Kidney epithelial cell (primary cell): ENCODE measurements around the gene TTC14. TPM values are rescaled to one million over a fixed set of nuclear protein-coding genes. Genes with fewer than 3 reads are reported as not detected.
"Not testable (repeated sequence)": the region's sequence is repeated elsewhere in the genome, so short reads cannot be mapped to it uniquely, and the experiment has no call there.

ENCODE experiments used
- DNase-seq: peaks from one replicate; pipeline ENCODE4 v3.0.0-alpha.2; 2010; ENCODE audit warnings: low read depth
- H3K27me3 ChIP-seq: 2 replicates; pipeline ENCODE4 v1.6.0; 2011; ENCODE audit warnings: low read length; ENCODE audit not compliant: control insufficient read depth, insufficient read depth
- H3K36me3 ChIP-seq: 2 replicates; pipeline ENCODE4 v1.5.1; 2011; ENCODE audit warnings: low read length; ENCODE audit not compliant: control insufficient read depth, insufficient read depth
- H3K4me3 ChIP-seq: 2 replicates; pipeline ENCODE4 v1.5.1; 2011; ENCODE audit warnings: low read depth, mild to moderate bottlenecking, control low read depth, low read length
- total RNA-seq: library from RNA; depleted of rRNA; stranded (reverse); fragments of >200 nt; gene quantifications from 2 replicates; pipeline ENCODE4 v1.2.3, GENCODE V29; 2015
- TF ChIP-seq, protein P1 (sequence below): IDR thresholded peaks from 2 replicates; pipeline ENCODE4 v1.5.1; 2011; ENCODE audit warnings: mild to moderate bottlenecking, moderate library complexity, low read length, control low read depth, inconsistent platforms; ENCODE audit not compliant: insufficient read depth, poor library complexity, severe bottlenecking

The TTC14 gene
- total RNA-seq, 1 donor from 2014 or later: 19.7 TPM

DNA sequence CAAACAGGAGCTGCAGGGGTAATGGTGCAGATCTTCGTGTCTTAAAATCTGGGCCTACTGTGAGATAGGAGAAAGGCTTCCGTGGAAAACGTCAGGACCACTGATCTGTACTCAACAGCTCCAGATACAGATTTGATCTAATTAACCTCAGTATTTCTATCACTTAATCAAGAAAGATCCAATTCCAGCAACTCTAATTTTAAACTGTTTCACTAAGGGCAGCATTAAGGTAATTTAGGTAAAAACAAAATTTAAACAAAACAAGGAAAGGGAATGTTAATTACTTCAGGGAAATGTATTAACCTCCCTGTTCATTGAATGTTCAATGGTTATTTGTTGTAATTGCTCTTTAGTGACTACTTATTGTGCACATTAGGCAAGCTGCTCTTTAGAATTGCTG, 26.4 kb upstream of the TTC14 start:
- no peak overlapping the region for H3K4me3 ChIP-seq
- H3K27me3 ChIP-seq: no peaks in the 10 kb centered on the region
- TF ChIP-seq, protein P1, sequence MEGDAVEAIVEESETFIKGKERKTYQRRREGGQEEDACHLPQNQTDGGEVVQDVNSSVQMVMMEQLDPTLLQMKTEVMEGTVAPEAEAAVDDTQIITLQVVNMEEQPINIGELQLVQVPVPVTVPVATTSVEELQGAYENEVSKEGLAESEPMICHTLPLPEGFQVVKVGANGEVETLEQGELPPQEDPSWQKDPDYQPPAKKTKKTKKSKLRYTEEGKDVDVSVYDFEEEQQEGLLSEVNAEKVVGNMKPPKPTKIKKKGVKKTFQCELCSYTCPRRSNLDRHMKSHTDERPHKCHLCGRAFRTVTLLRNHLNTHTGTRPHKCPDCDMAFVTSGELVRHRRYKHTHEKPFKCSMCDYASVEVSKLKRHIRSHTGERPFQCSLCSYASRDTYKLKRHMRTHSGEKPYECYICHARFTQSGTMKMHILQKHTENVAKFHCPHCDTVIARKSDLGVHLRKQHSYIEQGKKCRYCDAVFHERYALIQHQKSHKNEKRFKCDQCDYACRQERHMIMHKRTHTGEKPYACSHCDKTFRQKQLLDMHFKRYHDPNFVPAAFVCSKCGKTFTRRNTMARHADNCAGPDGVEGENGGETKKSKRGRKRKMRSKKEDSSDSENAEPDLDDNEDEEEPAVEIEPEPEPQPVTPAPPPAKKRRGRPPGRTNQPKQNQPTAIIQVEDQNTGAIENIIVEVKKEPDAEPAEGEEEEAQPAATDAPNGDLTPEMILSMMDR: no peak
- no peak for DNase-seq
- H3K36me3 ChIP-seq: no peaks in the 10 kb centered on the region

DNA sequence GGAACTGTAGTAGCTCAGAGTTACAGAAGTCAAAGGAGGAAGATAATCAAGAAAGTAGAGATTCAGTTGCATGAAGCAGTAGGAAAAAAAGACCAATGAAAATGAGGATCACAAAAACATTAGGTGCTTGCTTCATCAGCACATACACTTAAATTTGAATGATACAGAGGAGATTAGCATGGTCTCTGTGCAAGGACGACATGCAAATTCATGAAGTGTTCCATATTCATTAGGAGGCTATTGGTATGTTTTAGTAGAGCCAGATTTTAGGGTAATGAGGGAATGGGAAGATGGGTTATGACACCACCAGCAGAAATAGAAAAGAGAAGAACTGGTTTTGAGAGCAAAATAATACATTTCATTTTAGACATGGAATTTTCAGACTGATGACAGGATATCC, 21.0 kb upstream of the TTC14 start:
- DNase-seq: no peak
- TF ChIP-seq, protein P1: no peak
- H3K4me3 ChIP-seq: no peak overlapping the region

DNA sequence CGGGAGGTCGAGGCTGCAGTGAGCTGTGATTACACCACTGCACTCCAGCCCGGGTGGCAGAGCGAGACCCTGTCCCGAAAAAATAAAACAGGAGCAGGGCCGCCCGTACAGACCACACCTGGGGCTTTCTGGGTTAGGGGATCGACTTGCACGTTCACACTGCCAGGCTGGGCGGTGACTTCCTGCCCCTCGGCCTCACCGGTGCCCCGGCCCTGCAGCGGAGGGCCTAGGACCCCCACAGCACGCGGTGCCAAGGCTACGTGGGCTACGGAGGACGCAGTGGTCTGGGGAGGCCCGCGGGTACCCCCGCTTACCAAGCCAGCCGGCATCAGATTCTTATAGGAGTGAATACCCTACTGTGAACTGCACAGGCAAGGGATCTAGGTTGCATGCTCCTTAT, 11.6 kb upstream of the TTC14 start:
- H3K36me3 ChIP-seq: no peaks in the 10 kb centered on the region
- TF ChIP-seq, protein P1: no peak
- no peaks in the 10 kb centered on the region for H3K27me3 ChIP-seq
- no peak for DNase-seq
- H3K4me3 ChIP-seq: no peak overlapping the region

More for the DNA sequence above, 21.0 kb upstream of the TTC14 start:
- no peaks in the 10 kb centered on the region for H3K27me3 ChIP-seq
- no peaks in the 10 kb centered on the region for H3K36me3 ChIP-seq

DNA sequence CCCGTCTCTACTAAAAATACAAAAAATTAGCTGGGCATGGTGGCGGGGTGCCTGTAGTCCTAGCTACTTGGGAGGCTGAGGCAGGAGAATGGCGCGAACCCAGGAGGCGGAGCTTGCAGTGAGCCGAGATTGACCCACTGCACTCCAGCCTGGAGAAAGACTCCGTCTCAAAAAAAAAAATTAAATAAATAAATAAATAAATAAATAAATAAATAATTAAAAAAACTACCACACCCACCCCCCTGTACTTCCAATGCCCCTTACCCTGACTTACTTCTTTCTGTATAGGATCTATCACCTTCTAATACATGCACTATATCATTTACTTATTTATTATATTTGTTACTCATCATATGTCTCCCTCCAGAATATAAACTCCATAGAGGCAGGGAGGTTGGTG, 8.3 kb upstream of the TTC14 start:
- not testable (repeated sequence) for H3K36me3 ChIP-seq, H3K4me3 ChIP-seq, H3K27me3 ChIP-seq, DNase-seq

DNA sequence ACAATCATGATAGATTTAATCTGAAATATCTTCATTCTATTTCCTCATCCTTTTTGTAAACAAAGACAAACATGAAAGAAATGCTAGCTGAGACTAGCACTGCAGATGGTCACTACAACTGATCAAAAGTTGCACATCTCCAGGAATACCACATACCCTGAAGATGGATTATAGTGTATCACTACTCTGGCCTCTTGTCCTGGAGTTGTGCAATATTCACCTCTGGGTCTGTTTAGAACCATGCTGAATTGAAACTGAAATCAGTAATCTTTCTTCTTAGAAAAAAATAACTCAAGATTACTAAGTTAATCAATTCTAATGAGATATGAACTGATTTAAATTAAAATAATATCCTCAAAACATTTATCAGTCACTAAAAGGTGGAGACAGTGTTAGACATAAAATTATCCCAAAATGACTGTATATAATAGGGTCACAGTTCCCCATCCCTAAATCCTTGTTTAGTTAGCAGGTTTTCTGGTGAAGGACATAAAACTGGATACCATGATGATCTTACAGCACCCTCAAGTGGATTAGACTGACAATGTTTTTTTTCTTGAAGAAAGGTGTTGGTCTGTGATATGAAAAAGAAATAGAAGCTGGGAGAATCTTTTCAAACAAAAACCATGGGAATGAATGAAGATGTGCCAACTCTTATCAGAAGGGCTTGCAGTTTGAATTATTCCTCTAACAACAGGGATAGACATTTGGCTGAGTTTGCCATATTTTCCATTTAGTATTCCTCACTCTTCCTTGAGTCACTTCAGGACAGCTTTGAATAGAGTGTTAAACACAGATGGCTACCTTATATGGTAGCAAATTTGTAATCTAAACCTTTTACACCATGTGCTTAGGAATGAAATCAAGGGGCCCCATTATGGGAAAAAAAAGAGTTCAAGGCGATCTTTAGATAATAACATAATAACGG, 7.1 kb upstream of the TTC14 start:
- no peak for DNase-seq
- TF ChIP-seq, protein P1: peak; percentile 41
- Histone ChIP-seq H3K4me3 (no peak overlapping the region), H3K27me3 (no peaks in the 10 kb centered on the region), H3K36me3 (no peaks in the 10 kb centered on the region)

DNA sequence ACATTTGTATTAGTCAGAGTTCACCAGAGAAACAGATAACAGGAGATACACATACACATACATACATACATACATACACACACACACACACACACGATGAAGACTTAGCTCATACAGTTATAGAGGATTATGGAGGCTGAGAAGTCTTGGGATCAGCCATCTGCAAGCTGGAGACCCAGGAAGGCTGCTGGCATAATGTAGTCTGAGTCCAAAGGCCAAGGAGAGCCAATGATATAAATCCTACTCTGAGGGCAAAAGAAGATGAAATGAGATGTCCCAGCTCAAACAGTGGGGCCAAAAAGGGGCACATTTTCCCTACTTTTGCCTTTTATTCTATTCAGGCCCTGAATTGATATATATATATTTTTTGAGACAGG, 6.4 kb upstream of the TTC14 start:
- TF ChIP-seq, protein P1: no peak
- no peaks in the 10 kb centered on the region for H3K27me3 ChIP-seq
- DNase-seq: no peak

More for the DNA sequence above, 6.4 kb upstream of the TTC14 start:
- H3K36me3 ChIP-seq: no peaks in the 10 kb centered on the region
- no peak overlapping the region for H3K4me3 ChIP-seq
